Stimulated activated CD4-positive, alpha-beta T cell treated with anti-CD3 and anti-CD28 coated beads, Interleukin-1b, Interleukin-23, amount 100 ng/mL, for 48 hours (primary cell): ENCODE results near the gene GGTLC3.
"Not testable (repeated sequence)": the region's sequence is repeated elsewhere in the genome, so short reads cannot be mapped to it uniquely, and the experiment has no call there.

Experiments
- DNase-seq: peaks from one replicate; pipeline ENCODE4 v3.0.0-alpha.2; 2020

The GGTLC3 gene

DNA sequence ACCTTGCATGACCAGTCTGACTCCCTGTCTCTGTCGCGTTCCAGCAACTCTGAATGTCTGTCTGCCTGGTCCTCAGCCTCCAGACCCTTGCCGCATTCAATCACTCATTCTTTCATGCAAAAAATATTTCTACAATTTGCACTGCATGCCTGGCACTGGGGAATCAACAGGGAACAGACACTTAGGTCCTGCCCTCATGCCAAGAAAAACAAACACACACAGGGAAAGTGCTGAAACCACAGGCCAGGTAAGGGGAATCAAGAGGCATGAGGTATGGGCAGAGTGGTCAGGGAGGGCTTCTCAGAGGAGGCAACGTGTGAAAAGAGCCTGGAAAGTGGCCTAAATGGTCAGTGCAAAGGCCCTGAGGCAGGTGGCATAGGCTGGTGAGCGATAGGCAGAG, at the start of gene GGTLC3:
TSS of gene GGTLC3 (minus strand) at position 101 of the 400 bp plus-strand sequence. CDS start 264 bp downstream, outside the sequence.
- not testable (repeated sequence) for DNase-seq

DNA sequence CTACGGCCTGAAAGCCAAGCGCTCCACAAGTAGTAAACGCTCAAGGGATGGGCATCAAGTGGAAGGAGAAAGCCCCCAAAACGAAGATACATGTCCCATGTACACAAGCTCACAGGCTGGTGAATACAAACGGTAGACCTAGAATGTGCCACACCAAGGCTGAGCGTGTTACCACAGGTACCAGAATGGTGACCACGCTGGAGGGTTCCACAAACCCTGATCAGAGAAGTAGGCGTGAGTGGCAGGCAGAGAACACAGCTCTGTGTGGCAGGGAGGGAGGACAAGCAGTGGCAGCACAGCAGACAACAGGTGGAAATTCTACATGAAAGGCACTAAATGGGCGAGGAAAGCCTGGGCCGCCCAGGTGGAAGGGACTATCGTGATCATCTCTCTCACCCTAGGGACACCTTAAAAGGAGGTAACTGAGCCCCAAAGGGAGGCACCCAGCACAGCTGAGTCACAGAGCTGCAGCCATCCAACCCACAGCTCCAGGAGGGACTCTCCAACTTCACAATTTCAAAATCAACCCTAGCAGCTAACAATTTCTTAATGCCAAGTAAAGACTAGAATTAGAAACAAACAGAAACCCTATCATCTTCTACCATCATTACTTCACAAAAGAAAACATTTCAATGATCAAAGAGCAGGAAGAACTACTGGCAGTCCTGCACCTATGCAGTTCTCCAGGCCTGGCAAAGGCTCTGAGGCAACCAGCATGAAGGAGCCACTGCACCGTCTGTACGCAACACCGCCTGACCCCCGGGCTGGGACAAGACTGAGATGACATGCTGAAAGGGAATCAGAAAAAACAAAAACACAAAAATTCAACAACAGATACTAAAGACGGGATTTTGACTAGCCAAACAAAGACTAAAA, 42.4 kb upstream of the GGTLC3 start:
- DNase-seq: not testable (repeated sequence)

DNA sequence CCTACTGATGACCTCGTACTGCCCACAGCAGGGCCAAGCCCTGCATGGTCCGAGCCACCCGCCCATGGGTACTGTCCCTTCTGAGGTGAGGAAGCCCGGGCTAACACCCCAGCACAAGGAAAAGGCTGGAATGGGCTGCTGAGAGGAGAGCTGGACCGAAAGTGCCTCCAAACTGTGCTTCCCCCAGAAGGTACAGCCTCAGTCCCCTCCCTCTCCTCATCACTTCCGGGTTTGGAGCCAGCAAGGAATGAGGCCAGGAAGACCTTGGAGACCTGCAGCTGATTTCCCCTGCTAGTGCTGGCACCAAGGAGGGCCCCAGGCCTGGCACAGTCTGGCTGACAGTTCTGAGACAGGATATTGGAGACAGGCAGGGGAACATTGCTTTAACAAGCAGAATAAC, 41.0 kb upstream of the GGTLC3 start:
- DNase-seq: not testable (repeated sequence)

DNA sequence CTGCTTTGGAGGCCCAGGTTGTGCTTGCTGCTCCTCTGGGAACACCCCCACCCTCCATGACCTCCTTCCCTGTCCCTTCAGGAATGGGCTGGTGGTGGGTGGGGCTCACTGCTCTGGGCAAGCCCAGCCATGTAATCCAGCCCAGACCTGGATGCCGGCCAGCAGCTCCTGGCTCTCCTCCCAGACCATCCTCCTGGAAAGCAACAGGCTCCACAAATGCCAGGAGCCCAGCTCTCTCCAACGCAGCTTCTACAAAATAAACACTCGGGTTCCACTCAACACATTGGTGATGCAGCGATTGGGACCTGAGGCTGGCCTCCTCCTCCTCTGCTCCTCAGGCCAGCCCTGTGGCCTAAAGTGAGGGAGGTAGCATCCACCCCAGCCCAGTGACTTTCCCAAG, 40.6 kb upstream of the GGTLC3 start:
- DNase-seq: not testable (repeated sequence)

DNA sequence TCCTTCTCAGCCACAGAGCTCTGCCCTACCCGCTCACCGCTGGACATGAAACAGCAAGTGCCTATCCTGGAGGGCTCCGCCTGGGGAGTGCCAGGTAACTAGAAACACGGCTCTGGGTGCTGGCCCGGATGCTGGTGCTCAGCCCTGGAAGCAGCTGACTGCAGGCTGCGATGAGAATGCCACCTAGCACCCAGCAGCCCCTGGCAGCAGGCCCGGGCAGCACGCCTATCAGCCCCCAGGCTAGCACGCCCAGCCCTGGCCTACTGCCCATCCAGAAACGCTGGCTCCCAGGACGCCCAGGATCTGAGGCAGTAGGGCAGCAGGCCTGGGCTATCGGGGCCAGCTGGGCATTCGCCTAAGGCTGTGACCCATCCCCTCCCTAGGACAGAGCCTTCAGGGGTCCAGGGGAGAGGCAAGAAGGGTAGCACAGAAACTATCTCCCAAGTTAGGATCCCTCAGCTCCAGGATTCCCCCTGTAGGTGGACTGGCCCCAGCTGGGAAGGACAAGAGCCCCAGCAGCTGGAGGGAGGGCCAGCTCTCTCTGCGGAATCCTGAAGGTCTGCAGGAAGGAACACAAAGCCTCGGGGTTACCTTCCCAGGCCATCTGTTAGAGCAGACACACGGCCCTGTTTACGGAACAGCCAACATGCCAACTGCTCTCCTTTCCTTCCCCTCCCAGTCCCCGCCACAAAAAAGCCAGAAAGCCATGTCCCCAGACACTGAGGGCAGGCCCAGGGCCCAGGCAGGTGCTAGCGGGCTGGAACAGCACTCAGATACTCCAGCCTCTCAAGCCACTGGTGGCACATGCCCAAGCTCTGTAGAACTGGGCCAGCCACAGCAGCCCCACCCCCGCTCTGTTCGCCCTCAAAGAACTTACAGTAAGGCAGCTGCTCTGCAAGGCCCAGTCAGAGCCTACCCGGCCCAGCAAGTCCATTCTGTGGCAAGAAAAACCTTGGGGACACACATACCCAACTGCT, 36.6 kb upstream of the GGTLC3 start:
- not testable (repeated sequence) for DNase-seq

GRCh38 chr22:18552839-18553597, 35.1 kb upstream of the GGTLC3 start:
- not testable (repeated sequence) for DNase-seq

- DNase-seq: not testable (repeated sequence)
These were observed 33.1 kb upstream of the GGTLC3 start for GRCh38 chr22:18551046-18551445.

DNA sequence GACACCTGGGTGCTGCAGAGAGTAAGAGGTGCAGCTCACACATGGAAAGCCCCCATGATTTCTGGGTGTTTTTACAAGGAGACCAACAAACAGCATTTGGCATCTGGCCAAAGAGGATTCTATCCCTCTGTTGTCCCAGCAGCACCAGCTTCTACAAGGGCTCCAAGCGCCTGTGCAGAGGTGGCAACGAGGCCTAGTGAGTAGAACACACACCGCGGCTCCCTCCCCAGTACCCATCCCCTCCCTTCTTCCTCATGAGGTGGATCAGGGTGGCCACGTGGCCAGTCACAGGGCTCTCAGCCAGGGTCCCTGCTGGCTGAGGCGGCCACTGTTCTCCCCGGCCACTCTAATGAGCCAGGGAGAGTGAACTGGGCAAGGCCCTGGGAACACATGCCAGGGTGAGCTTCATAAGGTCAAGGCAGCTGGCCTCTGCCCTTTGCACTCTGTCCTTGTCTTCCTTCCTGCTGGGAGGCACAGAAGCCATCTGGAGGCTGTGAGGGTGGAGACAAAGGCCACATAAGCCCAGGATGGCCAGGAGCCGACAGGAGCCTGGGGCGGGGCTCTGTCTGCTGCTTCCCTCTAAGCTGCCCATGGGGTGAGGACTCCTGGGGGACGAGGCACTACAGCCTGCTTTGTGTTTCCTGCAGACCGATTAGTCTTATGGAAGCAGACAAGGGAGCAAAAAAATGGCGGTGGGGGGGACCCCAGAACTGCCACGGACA, 31.7 kb upstream of the GGTLC3 start:
- DNase-seq: not testable (repeated sequence)

- not testable (repeated sequence) for DNase-seq
These were observed 26.7 kb upstream of the GGTLC3 start for GRCh38 chr22:18544615-18545014.

- DNase-seq: not testable (repeated sequence)
These were observed 25.4 kb upstream of the GGTLC3 start for GRCh38 chr22:18543400-18543799.

DNA sequence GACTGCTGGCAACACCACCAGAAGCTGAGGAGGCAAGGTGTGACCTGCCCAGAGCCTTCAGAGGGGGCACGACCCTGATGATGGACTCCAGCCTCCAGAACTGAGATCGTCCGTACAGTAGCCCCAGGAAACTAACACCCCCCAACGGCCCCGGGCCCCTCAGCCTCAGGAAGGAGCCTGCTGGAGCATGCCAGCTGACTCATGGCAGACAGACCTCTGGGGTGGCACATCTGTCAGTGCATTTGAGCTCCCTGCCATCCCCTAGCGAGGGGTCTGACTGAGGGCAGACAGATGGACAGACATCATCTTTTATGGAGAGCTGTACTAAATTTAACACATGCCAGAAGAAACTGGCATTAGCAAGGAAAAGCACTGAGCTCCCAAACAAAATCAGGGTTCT, 22.0 kb upstream of the GGTLC3 start:
- not testable (repeated sequence) for DNase-seq

DNA sequence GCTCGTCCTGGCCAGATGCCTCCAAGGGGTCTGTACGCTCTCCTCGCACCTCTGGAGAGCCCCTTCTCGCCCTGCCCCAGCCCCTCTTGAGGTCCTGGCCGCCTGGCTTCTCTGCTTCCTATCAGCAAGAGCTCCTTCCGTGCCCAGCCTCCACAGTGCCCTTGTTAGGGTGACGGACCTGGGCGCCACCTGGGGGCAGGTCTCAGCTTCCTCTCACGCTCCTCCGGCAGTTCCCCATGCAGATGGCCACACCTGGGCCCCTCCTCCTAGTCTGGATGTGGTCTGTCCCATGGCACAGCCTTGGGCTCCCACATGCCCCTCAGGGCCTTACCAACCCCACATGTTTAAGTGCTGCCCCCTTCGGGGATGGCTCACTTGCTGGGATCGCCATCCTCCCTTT, 16.4 kb upstream of the GGTLC3 start:
- not testable (repeated sequence) for DNase-seq

DNA sequence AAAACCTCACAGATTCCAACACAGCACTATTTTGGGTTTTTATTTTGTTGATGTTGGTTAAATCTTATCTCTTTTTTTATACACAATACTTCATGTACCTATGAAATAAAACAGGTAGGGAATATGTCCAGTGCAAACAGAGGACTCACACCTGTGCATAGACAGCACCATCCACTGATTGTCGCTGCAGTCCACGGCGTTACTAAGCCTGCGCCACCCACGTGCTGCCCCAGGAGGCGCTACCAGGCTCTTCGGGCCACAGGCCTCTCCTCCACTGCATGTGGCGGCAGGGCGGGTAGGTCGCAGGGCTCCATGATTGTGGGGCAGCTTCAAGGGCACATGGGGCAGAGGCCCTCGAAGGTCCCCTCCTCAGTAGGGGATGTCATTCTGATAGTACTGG, 15.7 kb upstream of the GGTLC3 start:
- not testable (repeated sequence) for DNase-seq

DNA sequence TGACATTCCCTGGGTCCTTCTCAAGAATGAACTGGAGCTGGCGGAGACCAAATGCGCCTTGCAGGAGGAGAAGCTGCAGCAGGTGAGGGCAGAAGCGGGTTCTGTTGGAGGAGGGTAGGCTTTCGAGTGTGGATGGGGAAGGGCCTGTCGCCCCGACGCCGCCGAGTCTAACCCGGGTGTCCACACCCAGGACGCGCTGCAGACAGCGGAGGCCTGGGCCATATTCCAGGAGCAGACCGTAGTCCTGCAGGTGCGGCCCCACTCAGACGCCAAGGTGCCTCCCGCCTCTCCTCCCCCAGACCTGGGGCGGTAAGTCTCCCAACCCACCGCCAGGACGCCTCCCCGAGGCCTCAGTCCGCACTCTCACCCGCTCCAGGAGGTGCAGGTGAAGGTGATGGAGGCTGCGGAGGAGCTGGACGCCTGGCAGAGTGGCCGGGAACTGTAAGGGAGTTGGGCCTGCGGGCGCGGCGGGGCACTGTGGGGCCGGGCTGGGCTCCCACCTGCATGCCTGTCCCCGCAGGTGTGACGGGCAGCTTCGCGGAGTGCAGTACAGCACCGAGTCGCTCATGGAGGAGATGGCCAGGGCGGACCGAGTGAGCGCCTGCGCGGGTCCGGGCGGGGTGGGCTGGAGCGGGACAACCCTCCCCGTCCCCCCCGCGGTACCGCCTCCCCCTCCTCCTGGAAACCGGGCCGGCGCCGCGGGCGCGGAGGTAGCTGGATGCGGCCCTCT, 11.6 kb upstream of the GGTLC3 start:
- DNase-seq: not testable (repeated sequence)

DNA sequence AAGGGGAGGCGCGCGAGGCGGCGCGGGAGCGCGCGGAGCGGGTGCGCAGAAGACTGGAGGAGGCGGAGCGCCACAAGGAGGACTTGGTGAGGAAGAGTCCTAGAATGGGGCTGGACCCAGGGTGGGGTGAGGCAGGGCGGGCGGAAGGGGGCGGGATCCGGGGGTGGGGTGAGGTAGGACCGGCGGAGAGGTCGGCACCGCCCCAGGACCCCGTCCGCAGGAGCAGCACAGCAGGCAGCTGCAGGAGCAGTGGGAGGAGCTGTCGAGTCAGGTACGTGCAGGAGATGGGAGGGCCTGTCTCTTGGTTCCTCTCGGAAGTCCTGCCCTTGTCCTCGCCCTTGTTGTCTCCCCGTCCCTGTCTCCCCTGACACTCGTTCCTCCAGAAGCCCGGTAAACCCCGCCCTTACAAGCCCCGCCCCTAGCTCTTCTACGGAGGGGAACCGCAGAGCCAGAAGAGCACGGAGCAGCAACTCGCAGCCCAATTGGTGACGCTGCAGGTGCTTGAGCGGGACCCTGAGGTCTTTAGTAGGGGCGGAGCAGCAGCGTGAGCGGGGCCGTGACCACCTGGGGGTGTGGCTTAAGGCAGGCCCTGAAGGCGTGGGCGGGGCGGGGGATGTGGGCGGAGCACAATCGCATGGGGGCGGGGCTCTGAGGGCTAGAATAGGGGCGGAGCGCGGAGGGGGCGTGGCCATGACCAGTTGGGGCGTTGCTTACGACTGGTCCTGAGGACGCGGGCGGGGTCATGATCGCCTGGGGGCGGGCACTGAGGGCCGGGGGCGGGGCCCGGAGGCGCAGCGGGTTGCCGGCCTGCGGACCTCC, 10.8 kb upstream of the GGTLC3 start:
- DNase-seq: peak; percentile 92

DNA sequence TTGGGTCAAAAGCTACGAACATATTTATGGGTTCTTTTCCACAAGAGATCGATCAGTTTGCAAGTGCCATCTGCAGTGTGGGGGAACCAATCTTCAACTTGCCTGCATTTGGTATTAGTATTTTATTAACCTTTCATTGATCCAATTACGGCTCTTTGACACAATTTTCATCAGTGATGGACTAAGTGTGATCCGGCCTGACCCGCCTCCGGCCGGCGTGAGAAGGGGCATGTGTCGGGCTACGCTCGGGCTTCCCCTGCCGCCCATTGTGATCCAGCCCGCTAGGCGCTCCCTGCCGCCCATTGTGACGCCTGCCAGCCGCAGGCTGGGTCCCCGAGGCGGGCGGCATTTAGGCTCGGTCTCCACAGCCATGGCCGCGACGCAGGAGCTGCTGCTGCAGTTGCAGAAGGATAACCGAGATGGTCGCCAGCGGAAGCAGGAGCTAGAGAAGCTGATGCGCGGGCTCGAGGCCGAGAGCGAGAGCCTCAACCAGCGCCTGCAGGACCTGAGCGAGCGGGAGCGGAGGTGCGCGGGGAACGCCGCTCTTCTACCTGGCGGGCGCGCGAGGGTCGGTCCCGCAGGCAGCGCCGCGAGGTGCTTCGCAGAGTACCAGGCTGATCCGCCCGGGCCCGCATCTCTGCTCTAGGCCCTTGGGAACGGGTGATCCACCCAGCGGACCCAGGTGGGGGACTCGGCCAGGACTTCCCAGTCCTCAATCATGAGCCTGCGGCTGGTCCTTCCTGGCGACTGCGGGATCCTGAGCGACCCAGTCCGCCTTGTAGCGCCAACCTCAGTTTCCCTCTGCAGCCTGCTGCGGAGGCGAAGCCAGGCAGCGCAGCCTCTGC, 10.0 kb upstream of the GGTLC3 start, which contains the start of gene TMEM191B:
TSS of gene TMEM191B (plus strand) at position 51 of the 845 bp plus-strand sequence. CDS start at position 230, 179 bp downstream.
- DNase-seq: not testable (repeated sequence)

DNA sequence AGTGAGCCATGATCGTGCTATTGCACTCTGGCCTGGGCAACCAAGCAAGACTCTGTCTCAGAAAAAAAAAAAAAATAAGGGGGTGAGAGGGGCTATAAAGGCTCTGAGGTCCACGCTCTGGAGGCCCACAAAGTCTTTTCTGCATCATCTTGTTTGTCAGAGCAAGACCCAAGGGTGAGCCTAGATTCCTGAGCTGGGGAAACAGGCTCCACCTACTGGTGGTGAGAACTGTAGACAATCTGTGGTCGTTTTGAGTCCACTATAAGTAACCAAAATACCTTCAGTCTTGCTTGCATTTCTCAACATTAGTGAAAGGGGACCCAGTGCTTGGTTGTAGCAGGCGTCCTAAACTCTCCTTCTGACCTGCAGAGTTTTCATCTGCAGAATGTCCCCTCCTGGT, 5.4 kb upstream of the GGTLC3 start:
- not testable (repeated sequence) for DNase-seq

DNA sequence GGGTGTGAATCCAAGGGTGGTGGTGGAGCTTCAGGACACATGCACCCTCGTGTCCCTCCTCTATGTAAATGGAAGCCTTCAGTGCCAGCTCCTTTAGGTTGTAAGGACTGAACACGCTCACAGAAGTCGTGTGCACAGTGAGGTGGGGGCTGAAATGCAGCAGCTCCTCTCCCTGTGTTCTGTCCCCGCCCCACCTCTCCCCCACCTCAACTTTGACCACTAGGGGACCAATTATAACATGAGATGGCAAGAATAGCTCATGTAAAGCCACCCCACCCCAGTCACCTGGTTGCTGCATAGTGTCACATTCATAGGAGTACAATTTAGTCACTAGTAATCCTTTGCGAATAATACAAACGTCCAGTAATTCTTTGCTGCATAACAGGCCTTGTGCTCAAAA, 4.8 kb upstream of the GGTLC3 start:
- DNase-seq: not testable (repeated sequence)

GRCh38 chr22:18513454-18513853, 4.5 kb downstream of the GGTLC3 start:
- not testable (repeated sequence) for DNase-seq
